H9 (cell line): Measurements from ENCODE around the gene USP37. TPM values are rescaled to one million over a fixed set of nuclear protein-coding genes. Genes with fewer than 3 reads are reported as not detected.

Experiments used
- DNase-seq: peaks from one replicate; pipeline ENCODE4 v3.0.0-alpha.2; 2017
- H2AFZ ChIP-seq: one replicate; pipeline ENCODE4 v1.6.1; 2013; ENCODE audit warnings: mild to moderate bottlenecking, low read length, control low read depth, moderate library complexity
- H2AK5ac ChIP-seq: 2 replicates; pipeline ENCODE4 v1.6.1; 2013; ENCODE audit warnings: low read length, control low read depth, mixed read lengths; ENCODE audit not compliant: insufficient read length
- H2BK120ac ChIP-seq: one replicate; pipeline ENCODE4 v1.6.1; 2013; ENCODE audit warnings: low read depth, mild to moderate bottlenecking, low read length, control low read depth, inconsistent platforms; ENCODE audit not compliant: poor library complexity, severe bottlenecking
- H2BK12ac ChIP-seq: 2 replicates; pipeline ENCODE4 v1.6.1; 2013; ENCODE audit warnings: low read length, control low read depth, mixed read lengths, low read depth; ENCODE audit not compliant: insufficient read length
- H2BK15ac ChIP-seq: 2 replicates; pipeline ENCODE4 v1.6.1; 2013; ENCODE audit warnings: low read depth, low read length, control low read depth
- H2BK20ac ChIP-seq: one replicate; pipeline ENCODE4 v1.6.1; 2013; ENCODE audit warnings: low read depth, mild to moderate bottlenecking, low read length, control low read depth, inconsistent platforms; ENCODE audit not compliant: poor library complexity, severe bottlenecking
- H2BK5ac ChIP-seq: 2 replicates; pipeline ENCODE4 v1.6.1; 2013; ENCODE audit warnings: low read length, control low read depth, mixed read lengths; ENCODE audit not compliant: insufficient read length
- H3K14ac ChIP-seq: 2 replicates; pipeline ENCODE4 v1.6.1; 2013; ENCODE audit warnings: low read length, control low read depth; ENCODE audit not compliant: insufficient read depth
- H3K18ac ChIP-seq: 2 replicates; pipeline ENCODE4 v1.6.1; 2013; ENCODE audit warnings: low read depth, mild to moderate bottlenecking, mixed read lengths, low read length, control low read depth; ENCODE audit not compliant: insufficient read length
- H3K23ac ChIP-seq: 2 replicates; pipeline ENCODE4 v1.6.1; 2013; ENCODE audit warnings: low read length, control low read depth, mixed read lengths, low read depth; ENCODE audit not compliant: insufficient read length
- H3K23me2 ChIP-seq: 2 replicates; pipeline ENCODE4 v1.6.1; 2013; ENCODE audit warnings: low read depth, mild to moderate bottlenecking, mixed read lengths, low read length, control low read depth; ENCODE audit not compliant: insufficient read length, poor library complexity, severe bottlenecking
- H3K27ac ChIP-seq: 2 replicates; pipeline ENCODE4 v1.5.1; 2013; ENCODE audit warnings: low read length, control low read depth, mixed read lengths, low read depth; ENCODE audit not compliant: insufficient read length
- H3K27me3 ChIP-seq: 2 replicates; pipeline ENCODE4 v1.6.1; 2013; ENCODE audit warnings: low read length, control low read depth, inconsistent platforms; ENCODE audit not compliant: insufficient read depth
- H3K4ac ChIP-seq: 2 replicates; pipeline ENCODE4 v1.6.1; 2013; ENCODE audit warnings: low read depth, mild to moderate bottlenecking, control low read depth, inconsistent platforms, low read length, moderate library complexity
- H3K4me1 ChIP-seq: 2 replicates; pipeline ENCODE4 v1.6.1; 2013; ENCODE audit warnings: low read length, control low read depth, inconsistent platforms; ENCODE audit not compliant: insufficient read depth
- H3K4me2 ChIP-seq: 2 replicates; pipeline ENCODE4 v1.6.1; 2013; ENCODE audit warnings: low read length, control low read depth, mixed read lengths; ENCODE audit not compliant: insufficient read length, insufficient read depth
- H3K56ac ChIP-seq: 2 replicates; pipeline ENCODE4 v1.6.1; 2013; ENCODE audit warnings: low read depth, mild to moderate bottlenecking, mixed read lengths, low read length, control low read depth; ENCODE audit not compliant: insufficient read length
- H3K79me1 ChIP-seq: 2 replicates; pipeline ENCODE4 v1.6.1; 2013; ENCODE audit warnings: low read depth, mild to moderate bottlenecking, moderate library complexity, low read length, control low read depth, inconsistent platforms; ENCODE audit not compliant: insufficient read depth, poor library complexity, severe bottlenecking
- H3K79me2 ChIP-seq: 2 replicates; pipeline ENCODE4 v1.6.1; 2013; ENCODE audit warnings: low read length, control low read depth, inconsistent platforms; ENCODE audit not compliant: insufficient read depth
- H3K9ac ChIP-seq: 2 replicates; pipeline ENCODE4 v1.6.1; 2013; ENCODE audit warnings: low read length, control low read depth, mixed read lengths; ENCODE audit not compliant: insufficient read length; ENCODE audit errors: extremely low read depth
- H3K9me3 ChIP-seq: one replicate; pipeline ENCODE4 v1.6.1; 2013; ENCODE audit warnings: low read depth, low read length, inconsistent platforms; ENCODE audit not compliant: control insufficient read depth
- H3T11ph ChIP-seq: one replicate; pipeline ENCODE4 v1.6.1; 2013; ENCODE audit warnings: mild to moderate bottlenecking, low read length, control low read depth, inconsistent platforms
- H4K20me1 ChIP-seq: one replicate; pipeline ENCODE4 v1.6.1; 2013; ENCODE audit not compliant: control insufficient read depth, insufficient read length, insufficient read depth
- H4K5ac ChIP-seq: 2 replicates; pipeline ENCODE4 v1.6.1; 2013; ENCODE audit warnings: low read depth, mild to moderate bottlenecking, mixed read lengths, low read length, control low read depth; ENCODE audit not compliant: insufficient read length
- H4K8ac ChIP-seq: replicated peaks from 2 replicates; pipeline ENCODE4 v1.6.1; 2013; ENCODE audit warnings: low read length, control low read depth, mixed read lengths, low read depth; ENCODE audit not compliant: insufficient read length
- H4K91ac ChIP-seq: 2 replicates; pipeline ENCODE4 v1.6.1; 2013; ENCODE audit warnings: low read depth, mild to moderate bottlenecking, moderate library complexity, mixed read lengths, low read length, control low read depth; ENCODE audit not compliant: insufficient read length
- H3K27ac Mint-ChIP-seq, 3 experiments: 2 replicates in 2 of 3; 3 replicates in 1 of 3; pipeline ENCODE4 v1.8.0; 2020 to 2021; ENCODE audit warnings: mixed read lengths in 3 of 3, mild to moderate bottlenecking in 1 of 3, moderate library complexity in 1 of 3
- H3K27me3 Mint-ChIP-seq: 2 replicates; pipeline ENCODE4 v1.8.0; 2021; ENCODE audit warnings: low read depth, mild to moderate bottlenecking, moderate library complexity, mixed read lengths
- H3K36me3 Mint-ChIP-seq, 3 experiments: 2 replicates in 2 of 3; 3 replicates in 1 of 3; pipeline ENCODE4 v1.8.0; 2020 to 2021; ENCODE audit warnings: low read depth in 3 of 3, mixed read lengths in 3 of 3; ENCODE audit not compliant: insufficient read depth in 1 of 3
- H3K4me1 Mint-ChIP-seq, 2 experiments: 2 replicates each; pipeline ENCODE4 v1.8.0; 2020; ENCODE audit warnings: mixed read lengths in 2 of 2
- H3K4me3 Mint-ChIP-seq, 2 experiments: 2 replicates in 1 of 2; 3 replicates in 1 of 2; pipeline ENCODE4 v1.8.0; 2020 to 2021; ENCODE audit warnings: mild to moderate bottlenecking in 2 of 2, mixed read lengths in 2 of 2, moderate library complexity in 1 of 2
- H3K9me3 Mint-ChIP-seq, 2 experiments: 2 replicates in 1 of 2; 3 replicates in 1 of 2; pipeline ENCODE4 v1.8.0; 2020; ENCODE audit warnings: mild to moderate bottlenecking in 2 of 2, mixed read lengths in 2 of 2, moderate library complexity in 1 of 2
- WGBS: extraction: QIAGEN DNeasy Blood & Tissue Kit; methylation state at CpG from one replicate; pipeline ENCODE4 v1.1.7; 2013; ENCODE audit warnings: missing lambda C conversion rate, low lambda C conversion rate, mixed read lengths; ENCODE audit not compliant: insufficient read length; ENCODE audit errors: extremely low coverage; 5-methylcytosine and 5-hydroxymethylcytosine counted together
- total RNA-seq: library from RNA; stranded (reverse); gene quantifications from 2 replicates; pipeline ENCODE4 v1.2.1, GENCODE V29; 2021
- TF ChIP-seq, protein P1 (sequence below): fragments of 200-600 bp; sonication (generic); conservative IDR thresholded peaks from 3 replicates; pipeline ENCODE4 v1.8.0; 2021; ENCODE audit warnings: antibody characterized with exemption, mild to moderate bottlenecking

USP37 gene
- total RNA-seq, 1 experiment from 2014 or later, result 34.9 TPM

DNA sequence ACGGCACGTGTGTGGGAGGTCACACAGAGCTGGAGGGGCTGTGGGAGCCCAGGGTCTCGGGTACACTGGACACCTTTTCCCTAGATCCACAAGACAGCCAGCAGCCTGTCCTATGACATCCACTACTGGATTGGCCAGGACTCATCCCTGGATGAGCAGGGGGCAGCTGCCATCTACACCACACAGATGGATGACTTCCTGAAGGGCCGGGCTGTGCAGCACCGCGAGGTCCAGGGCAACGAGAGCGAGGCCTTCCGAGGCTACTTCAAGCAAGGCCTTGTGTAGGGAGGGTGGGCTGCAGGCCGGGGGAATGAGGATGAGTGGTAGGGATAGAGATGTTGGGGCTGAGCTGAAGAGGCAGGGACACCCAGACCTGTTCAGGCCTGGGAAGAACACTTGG is 142.6 kb downstream of the USP37 start:
- H3K23ac ChIP-seq, result no peak overlapping the region
- Mint-ChIP-seq H3K36me3 (peaks cover 0 to 4% (median 0%) of the 10 kb centered on the region in 3 experiments; a peak in 1 of 7 replicates), H3K27ac (no peak overlapping the region; a peak in 1 of 7 replicates), H3K9me3 (no peaks in the 10 kb centered on the region), H3K27me3 (no peaks in the 10 kb centered on the region; the same call in none of the 2 replicates), H3K4me3 (no peak overlapping the region), H3K4me1 (peaks cover 2 to 3% of the 10 kb centered on the region in 2 experiments; a peak in 1 of 4 replicates)
- H3K23me2 ChIP-seq, result no peaks in the 10 kb centered on the region
- no peak overlapping the region for H2BK15ac ChIP-seq
- H2BK12ac ChIP-seq, result no peak overlapping the region
- no peaks in the 10 kb centered on the region for H3K79me1 ChIP-seq
- no peak overlapping the region for H2BK120ac ChIP-seq
- no peak overlapping the region for H3T11ph ChIP-seq
- no peak overlapping the region for H2AK5ac ChIP-seq
- no peaks in the 10 kb centered on the region for H3K27me3 ChIP-seq
- H3K4me2 ChIP-seq, result no peak overlapping the region
- H3K27ac ChIP-seq, result no peak overlapping the region
- no peaks in the 10 kb centered on the region for H3K9me3 ChIP-seq
- no peak for DNase-seq
- H2BK5ac ChIP-seq, result no peak overlapping the region
- peak overlapping the region; percentile 17; the same call in 1 of the 2 replicates for H3K14ac ChIP-seq
- TF ChIP-seq, protein P1, sequence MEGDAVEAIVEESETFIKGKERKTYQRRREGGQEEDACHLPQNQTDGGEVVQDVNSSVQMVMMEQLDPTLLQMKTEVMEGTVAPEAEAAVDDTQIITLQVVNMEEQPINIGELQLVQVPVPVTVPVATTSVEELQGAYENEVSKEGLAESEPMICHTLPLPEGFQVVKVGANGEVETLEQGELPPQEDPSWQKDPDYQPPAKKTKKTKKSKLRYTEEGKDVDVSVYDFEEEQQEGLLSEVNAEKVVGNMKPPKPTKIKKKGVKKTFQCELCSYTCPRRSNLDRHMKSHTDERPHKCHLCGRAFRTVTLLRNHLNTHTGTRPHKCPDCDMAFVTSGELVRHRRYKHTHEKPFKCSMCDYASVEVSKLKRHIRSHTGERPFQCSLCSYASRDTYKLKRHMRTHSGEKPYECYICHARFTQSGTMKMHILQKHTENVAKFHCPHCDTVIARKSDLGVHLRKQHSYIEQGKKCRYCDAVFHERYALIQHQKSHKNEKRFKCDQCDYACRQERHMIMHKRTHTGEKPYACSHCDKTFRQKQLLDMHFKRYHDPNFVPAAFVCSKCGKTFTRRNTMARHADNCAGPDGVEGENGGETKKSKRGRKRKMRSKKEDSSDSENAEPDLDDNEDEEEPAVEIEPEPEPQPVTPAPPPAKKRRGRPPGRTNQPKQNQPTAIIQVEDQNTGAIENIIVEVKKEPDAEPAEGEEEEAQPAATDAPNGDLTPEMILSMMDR, result no peak
- no peak overlapping the region for H3K9ac ChIP-seq
- no peaks in the 10 kb centered on the region for H3K79me2 ChIP-seq
- H3K4ac ChIP-seq, result no peak overlapping the region
- H2AFZ ChIP-seq, result no peak overlapping the region
- no CpG with 5 or more reads among the region's 10 CpGs for WGBS
- no peak overlapping the region for H4K8ac ChIP-seq
- H3K56ac ChIP-seq, result no peak overlapping the region
- H2BK20ac ChIP-seq, result no peak overlapping the region
- H4K5ac ChIP-seq, result no peak overlapping the region
- no peak overlapping the region for H4K91ac ChIP-seq
- no peaks in the 10 kb centered on the region for H3K4me1 ChIP-seq
- no peak overlapping the region for H3K18ac ChIP-seq
- H4K20me1 ChIP-seq, result no peaks in the 10 kb centered on the region
